Sciatic nerve (tissue), 2 donors: ENCODE results near the gene MED15. TPM values are rescaled to one million over a fixed set of nuclear protein-coding genes. Genes with fewer than 3 reads are reported as not detected.

Experiments used
- ATAC-seq: fragments of 200-7000 bp; cut with Tn5 transposase; one replicate; pipeline ENCODE4 v1.9.1; 2020; ENCODE audit warnings: mild to moderate bottlenecking, moderate library complexity
- DNase-seq: peaks from one replicate; pipeline ENCODE4 v3.0.0-alpha.2; 2020; ENCODE audit warnings: low spot score
- intact Hi-C: fragments of 100-400 bp; cut with DNase I; formaldehyde crosslinking; loops from one replicate; pipeline ENCODE4 v1.14.2; 2022
- total RNA-seq: library from RNA; stranded (reverse); fragmentation: NEBNext Ultra II Directional; extraction: Animal tissue kit (Norgen Biotek cat#: 25700); gene quantifications from one replicate; pipeline ENCODE4 v1.2.1, GENCODE V29; 2021
- donor health status: DM: no; HTN: no; CAD: no.
- donor health status: DM: no; HTN: no; CAD: no.

MED15 gene
- total RNA-seq, 1 donor from 2014 or later = 130 TPM

- intact Hi-C loops = no loop called here
- no peak for DNase-seq
- ATAC-seq = no peak
Measured at GRCh38 chr22:20622650-20623339, 115.4 kb downstream of the MED15 start.

DNA sequence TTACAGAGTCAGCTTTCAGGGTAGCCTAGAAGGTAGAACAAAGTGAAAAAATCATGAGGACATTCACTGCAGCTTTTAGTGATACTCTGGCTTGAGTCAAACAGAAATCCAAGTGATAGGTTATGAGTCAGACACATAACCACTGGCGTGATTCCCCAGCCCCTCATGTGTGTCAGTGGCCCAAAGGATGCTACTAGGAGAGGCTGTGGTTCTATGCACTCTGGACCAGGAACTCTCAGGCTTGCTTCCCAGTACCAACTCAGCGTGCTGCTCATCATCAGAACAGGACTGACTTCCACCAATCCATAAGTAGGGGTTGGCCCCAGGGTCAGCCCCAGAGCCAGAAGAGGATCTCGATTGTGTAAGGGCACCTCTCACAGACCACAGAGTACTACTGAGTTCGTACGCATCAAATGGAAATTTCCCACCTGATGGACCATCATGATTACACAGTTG, 116.8 kb downstream of the MED15 start:
- no peak for DNase-seq
- intact Hi-C loops = no loop called here
- no peak for ATAC-seq

DNA sequence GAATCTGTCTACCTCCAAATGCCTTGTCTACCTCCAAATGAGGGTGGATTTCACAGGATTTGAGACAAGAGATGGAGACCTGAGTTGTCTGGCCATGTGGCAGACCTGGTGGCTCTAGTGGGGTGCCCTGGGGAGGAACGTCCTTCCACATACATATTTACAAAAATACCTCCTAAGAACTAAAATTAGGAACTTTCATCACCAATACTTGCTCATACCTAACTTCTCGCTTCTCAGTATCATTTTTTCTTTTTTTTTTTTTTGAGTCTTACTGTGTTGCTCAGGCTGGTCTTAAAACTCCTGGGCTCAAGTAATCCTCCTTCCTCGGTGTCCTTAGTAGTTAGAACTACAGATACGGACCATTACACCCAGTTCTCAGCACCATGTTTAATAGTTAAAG, 117.9 kb downstream of the MED15 start:
- no peak for DNase-seq
- intact Hi-C loops = no loop called here
- no peak for ATAC-seq

GRCh38 chr22:20626811-20627210, 119.4 kb downstream of the MED15 start:
- DNase-seq (no peak), ATAC-seq (no peak)
- intact Hi-C loops = no loop called here

- intact Hi-C loops = no loop called here
- no peak for ATAC-seq
Measured at GRCh38 chr22:20627432-20627831, 120.0 kb downstream of the MED15 start.

GRCh38 chr22:20628081-20628939, 120.9 kb downstream of the MED15 start:
- intact Hi-C loops = no loop called here
- no peak for DNase-seq
- ATAC-seq = no peak

More at GRCh38 chr22:20627432-20627831, 120.0 kb downstream of the MED15 start:
- no peak for DNase-seq

GRCh38 chr22:20629401-20629800, 122.0 kb downstream of the MED15 start:
- intact Hi-C loops = no loop called here
- DNase-seq = no peak
- no peak for ATAC-seq

- intact Hi-C loops = no loop called here
- ATAC-seq (no peak), DNase-seq (no peak)
Measured at GRCh38 chr22:20630873-20631617, 123.6 kb downstream of the MED15 start.

DNA sequence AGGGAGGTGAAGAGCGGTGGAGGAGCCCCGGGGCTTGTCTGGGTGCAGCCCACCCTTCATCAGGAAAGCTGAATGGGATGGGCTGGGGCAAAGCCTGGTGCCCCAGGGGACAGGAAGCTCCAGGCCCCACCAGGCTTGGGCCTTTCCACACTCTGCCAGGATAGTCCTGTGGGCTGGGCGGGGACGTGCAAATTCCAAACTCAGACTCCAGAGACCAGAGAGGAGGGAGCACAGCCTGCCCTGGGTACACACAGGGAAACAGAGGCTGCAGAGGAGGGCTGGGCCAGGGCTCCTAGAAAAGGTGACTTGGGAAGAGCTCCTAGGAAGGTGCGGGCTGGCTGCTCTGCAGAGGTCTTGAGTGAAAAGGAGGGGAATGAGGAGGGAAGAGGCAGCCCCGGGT, 124.7 kb downstream of the MED15 start:
- DNase-seq (no peak), ATAC-seq (no peak)
- intact Hi-C loops = no loop called here

- DNase-seq (no peak), ATAC-seq (no peak)
- intact Hi-C loops = no loop called here
Measured at GRCh38 chr22:20632518-20632917, 125.1 kb downstream of the MED15 start.

GRCh38 chr22:20634560-20635226, 127.3 kb downstream of the MED15 start:
- intact Hi-C loops = no loop called here
- DNase-seq (no peak), ATAC-seq (no peak)

- DNase-seq = no peak
- intact Hi-C loops = no loop called here
- ATAC-seq = no peak
Measured at GRCh38 chr22:20635227-20635591, 127.8 kb downstream of the MED15 start.

DNA sequence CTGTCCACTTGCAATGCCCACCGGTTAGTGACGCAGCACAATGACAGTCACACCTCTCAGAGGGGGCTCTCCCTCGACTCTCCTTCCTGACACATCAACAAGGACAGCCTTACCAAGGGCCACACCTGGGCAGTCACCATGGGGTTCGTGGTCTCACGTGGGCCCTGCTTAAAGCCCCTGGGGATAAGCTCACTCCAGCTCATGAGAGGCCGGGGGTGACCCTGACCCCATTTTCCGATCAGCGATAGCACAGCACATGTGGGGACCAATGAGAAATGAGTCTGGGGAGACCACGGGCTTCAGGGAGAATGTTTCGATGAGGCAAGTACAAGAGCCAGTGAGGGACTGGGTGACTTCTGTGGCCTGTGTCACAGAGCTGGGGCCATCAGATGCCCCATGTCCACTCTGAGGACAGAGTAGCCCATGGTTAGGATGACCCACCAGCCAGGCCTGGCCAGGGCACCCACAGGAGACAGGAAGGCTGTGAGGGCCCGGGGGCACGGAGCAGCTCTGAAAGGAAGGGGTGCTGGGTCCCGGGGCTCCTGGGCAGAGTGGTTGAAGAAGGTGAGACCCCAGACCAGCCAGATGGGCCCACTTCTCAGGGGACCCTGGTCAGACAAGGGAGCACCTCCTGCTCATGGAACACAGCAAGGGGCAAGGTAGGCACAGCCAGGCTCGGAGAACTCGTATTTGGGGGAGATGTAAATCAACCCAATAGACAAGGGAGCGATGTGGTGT, 128.8 kb downstream of the MED15 start:
- intact Hi-C loops = no loop called here

DNA sequence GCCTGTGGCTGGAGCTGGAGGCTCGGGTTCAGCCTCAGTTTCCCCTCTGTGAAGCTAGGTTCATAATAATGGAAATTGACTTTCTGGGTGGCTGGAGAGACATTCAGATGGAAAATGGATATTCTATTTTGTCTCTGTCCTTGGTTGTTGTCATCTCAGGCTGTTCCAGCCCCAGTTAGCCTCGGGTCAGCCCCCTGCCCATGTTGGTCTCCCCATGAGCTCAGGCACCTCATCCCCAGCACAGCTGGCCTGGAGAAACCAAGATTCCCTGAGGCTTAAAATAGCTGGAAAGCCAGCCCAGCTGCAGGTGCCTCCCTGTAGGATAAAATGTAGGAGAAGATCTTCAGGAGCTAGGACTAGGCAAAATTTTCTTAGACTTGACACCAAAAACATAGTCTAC, 129.5 kb downstream of the MED15 start:
- DNase-seq (no peak), ATAC-seq (no peak)
- intact Hi-C loops = no loop called here

More for the DNA sequence above, 128.8 kb downstream of the MED15 start:
- DNase-seq (no peak), ATAC-seq (no peak)

Other genes with a start within 250 kb of the MED15 start
- gene RTN4R, start 239.3 kb upstream of the MED15 start, total RNA-seq = 4.4 TPM
- 28.9 TPM for gene DGCR6L, start 187.6 kb upstream of the MED15 start, total RNA-seq
- gene ZNF74, start 113.5 kb upstream of the MED15 start, total RNA-seq = 10.8 TPM
- 30.6 TPM for gene SCARF2, start 69.8 kb upstream of the MED15 start, total RNA-seq
- gene KLHL22, start 11.8 kb upstream of the MED15 start, total RNA-seq = 28.0 TPM